UCSD-AML1 (cell line): ENCODE results near the gene LRGUK.
A peak's percentile ranks its signal among the peaks of the same experiment; 100 is the strongest.
"Not testable (repeated sequence)": the region's sequence is repeated elsewhere in the genome, so short reads cannot be mapped to it uniquely, and the experiment has no call there.

ENCODE experiments used
- DNase-seq: peaks from one replicate; lab custom pipeline; 2025; ENCODE audit not compliant: unreplicated experiment; lab: John Stamatoyannopoulos, UW

Gene LRGUK

GRCh38 chr7:134126966-134127848 lies at the start of gene LRGUK:
LRGUK (plus strand) TSS chr7:134127340; CDS start chr7:134127368, 28 bp downstream.
- DNase-seq, result peak; percentile 23

- DNase-seq, result not testable (repeated sequence)
Measured at GRCh38 chr7:134077560-134077959, 49.6 kb upstream of the LRGUK start.

- DNase-seq, result no peak
Measured at GRCh38 chr7:134078991-134079390, 48.1 kb upstream of the LRGUK start.

- no peak for DNase-seq
Measured at GRCh38 chr7:134081695-134082094, 45.4 kb upstream of the LRGUK start.

GRCh38 chr7:134083766-134084487 lies 43.2 kb upstream of the LRGUK start:
- DNase-seq, result no peak

- DNase-seq, result no peak
Measured at GRCh38 chr7:134084488-134085144, 42.5 kb upstream of the LRGUK start.

- DNase-seq, result no peak
Measured at GRCh38 chr7:134085311-134085710, 41.8 kb upstream of the LRGUK start.

GRCh38 chr7:134086998-134087735 lies 40.0 kb upstream of the LRGUK start:
- no peak for DNase-seq

- DNase-seq, result no peak
Measured at GRCh38 chr7:134088199-134088598, 38.9 kb upstream of the LRGUK start.

GRCh38 chr7:134089446-134089845 lies 37.7 kb upstream of the LRGUK start:
- no peak for DNase-seq

GRCh38 chr7:134098072-134098471 lies 29.1 kb upstream of the LRGUK start:
- no peak for DNase-seq

- no peak for DNase-seq
Measured at GRCh38 chr7:134101716-134102115, 25.4 kb upstream of the LRGUK start.

GRCh38 chr7:134104166-134104565 lies 23.0 kb upstream of the LRGUK start:
- no peak for DNase-seq

- DNase-seq, result no peak
Measured at GRCh38 chr7:134105841-134106240, 21.3 kb upstream of the LRGUK start.

- no peak for DNase-seq
Measured at GRCh38 chr7:134108802-134109201, 18.3 kb upstream of the LRGUK start.

GRCh38 chr7:134113655-134114054 lies 13.5 kb upstream of the LRGUK start:
- no peak for DNase-seq

GRCh38 chr7:134114992-134115391 lies 12.1 kb upstream of the LRGUK start:
- DNase-seq, result no peak

GRCh38 chr7:134120405-134120804 lies 6.7 kb upstream of the LRGUK start:
- no peak for DNase-seq

- no peak for DNase-seq
Measured at GRCh38 chr7:134121632-134122139, 5.5 kb upstream of the LRGUK start.

GRCh38 chr7:134122980-134123379 lies 4.2 kb upstream of the LRGUK start:
- no peak for DNase-seq

GRCh38 chr7:134126146-134126545 lies 994 bp upstream of the LRGUK start:
- no peak for DNase-seq
